Endothelial cell of umbilical vein (primary cell): Measurements from ENCODE around the gene FER. TPM values are rescaled to one million over a fixed set of nuclear protein-coding genes. Genes with fewer than 3 reads are reported as not detected.

Experiments used
- BruUV-seq: library from RNA; stranded (reverse); fragments of 400-500 nt; replicated peaks from 2 replicates; lab custom pipeline; 2021; lab: Mats Ljungman, UMichigan
- CTCF ChIA-PET: fragments of 300-600, 350-600 bp; sonication (Branson Sonifier 250); formaldehyde crosslinking; loops from one replicate; lab custom pipeline; 2021; ENCODE audit warnings: antibody characterized with exemption, inconsistent platforms; lab: Charles Lee
- POLR2A ChIA-PET: fragments of 300-600, 350-600 bp; sonication (Branson Sonifier 250); formaldehyde crosslinking; loops from one replicate; lab custom pipeline; 2021; ENCODE audit warnings: antibody characterized with exemption, inconsistent platforms; lab: Charles Lee
- DNase-seq: peaks from one replicate; pipeline ENCODE4 v3.0.0-alpha.2; 2011; ENCODE audit warnings: low read depth, low spot score
- FAIRE-seq: peaks from 2 replicates; lab custom pipeline; 2011; peaks lifted over from hg19 to GRCh38; lab: Jason Lieb, UNC
- H2AFZ ChIP-seq: 2 replicates; pipeline ENCODE4 v1.6.0; 2012; ENCODE audit warnings: low read depth, low read length, control low read depth, inconsistent platforms
- H3K27ac ChIP-seq: 2 replicates; pipeline ENCODE4 v1.5.1; 2011; ENCODE audit warnings: low read depth, mild to moderate bottlenecking, control low read depth, low read length, moderate library complexity; ENCODE audit not compliant: insufficient read depth
- H3K27me3 ChIP-seq, 2 experiments: 2 replicates each; pipeline versions ENCODE4 v1.6.0 to v1.6.1; 2011; ENCODE audit warnings: low read length in 2 of 2, mixed read lengths in 1 of 2; ENCODE audit not compliant: control insufficient read depth in 2 of 2, insufficient read depth in 2 of 2
- H3K36me3 ChIP-seq, 2 experiments: 2 replicates in 1 of 2; 3 replicates in 1 of 2; pipeline ENCODE4 v1.5.1; 2011; ENCODE audit warnings: low read length in 2 of 2, mild to moderate bottlenecking in 1 of 2, moderate library complexity in 1 of 2; ENCODE audit not compliant: control insufficient read depth in 2 of 2, insufficient read depth in 2 of 2; ENCODE audit errors: extremely low read depth in 1 of 2
- H3K4me1 ChIP-seq: 3 replicates; pipeline ENCODE4 v1.5.1; 2011; ENCODE audit warnings: mild to moderate bottlenecking, low read length; ENCODE audit not compliant: control insufficient read depth, insufficient read depth; ENCODE audit errors: extremely low read depth
- H3K4me2 ChIP-seq: 2 replicates; pipeline ENCODE4 v1.6.1; 2011; ENCODE audit warnings: low read length, control low read depth, mixed read lengths; ENCODE audit not compliant: insufficient read depth
- H3K4me3 ChIP-seq, 3 experiments: fragments of 200-600 bp in 1 of 3; sonication (generic), shearing (Covaris generic) in 1 of 3; replicated peaks in 1 of 3; 2 replicates each; pipeline ENCODE4 v1.5.1; 2011 to 2016; ENCODE audit warnings: control low read depth in 3 of 3, low read length in 3 of 3, mild to moderate bottlenecking in 2 of 3, inconsistent platforms in 1 of 3, low read depth in 1 of 3, moderate library complexity in 1 of 3; ENCODE audit not compliant: insufficient read depth in 1 of 3
- H3K79me2 ChIP-seq: 2 replicates; pipeline ENCODE4 v1.6.0; 2012; ENCODE audit warnings: low read length, inconsistent platforms; ENCODE audit not compliant: control insufficient read depth, insufficient read depth
- H3K9ac ChIP-seq: replicated peaks from 2 replicates; pipeline ENCODE3; 2011; ENCODE audit warnings: low read length, control low read depth; ENCODE audit not compliant: insufficient read depth; ENCODE audit errors: extremely low read depth
- H3K9me1 ChIP-seq: replicated peaks from 3 replicates; pipeline ENCODE4 v1.6.0; 2011; ENCODE audit warnings: mild to moderate bottlenecking, low read length; ENCODE audit not compliant: control insufficient read depth, insufficient read depth; ENCODE audit errors: extremely low read depth
- H3K9me3 ChIP-seq: replicated peaks from 2 replicates; pipeline ENCODE4 v1.5.1; 2012; ENCODE audit warnings: low read length, inconsistent platforms; ENCODE audit not compliant: control insufficient read depth, insufficient read depth
- H4K20me1 ChIP-seq: replicated peaks from 2 replicates; pipeline ENCODE3; 2011; ENCODE audit warnings: mild to moderate bottlenecking, low read length; ENCODE audit not compliant: control insufficient read depth, insufficient read depth; ENCODE audit errors: extremely low read depth
- EZH2 ChIP-seq: IDR thresholded peaks from 2 replicates; pipeline ENCODE4 v1.6.1; 2012; ENCODE audit warnings: borderline replicate concordance, low read depth, mild to moderate bottlenecking, moderate library complexity, low read length, inconsistent platforms; ENCODE audit not compliant: severe bottlenecking
- FOS ChIP-seq: IDR thresholded peaks from 2 replicates; pipeline ENCODE4 v1.6.1; 2011; ENCODE audit warnings: mild to moderate bottlenecking, low read length, moderate library complexity, borderline replicate concordance; ENCODE audit not compliant: insufficient read depth
- GATA2 ChIP-seq: IDR thresholded peaks from 2 replicates; pipeline ENCODE4 v1.7.0; 2011; ENCODE audit warnings: low read depth, mild to moderate bottlenecking, moderate library complexity, mixed read lengths, low read length; ENCODE audit not compliant: insufficient read length, insufficient read depth
- JUN ChIP-seq: IDR thresholded peaks from 2 replicates; pipeline ENCODE4 v1.6.1; 2011; ENCODE audit warnings: borderline replicate concordance, low read depth; ENCODE audit not compliant: insufficient read length, insufficient read depth
- MAX ChIP-seq: IDR thresholded peaks from 2 replicates; pipeline ENCODE4 v1.6.1; 2011; ENCODE audit not compliant: insufficient read depth, insufficient read length
- MYC ChIP-seq: IDR thresholded peaks from one replicate; pipeline ENCODE4 v1.6.1; 2011; ENCODE audit warnings: mild to moderate bottlenecking, low read depth, low read length
- POLR2A ChIP-seq: IDR thresholded peaks from 2 replicates; pipeline ENCODE4 v1.6.1; 2012; ENCODE audit warnings: low read depth, mild to moderate bottlenecking, control low read depth, low read length
- POLR2AphosphoS5 ChIP-seq: IDR thresholded peaks from 2 replicates; pipeline ENCODE4 v1.6.1; 2012; ENCODE audit warnings: low read depth, mild to moderate bottlenecking, control low read depth, low read length, moderate library complexity; ENCODE audit not compliant: insufficient read depth
- dilution Hi-C: fragments of 300-500 bp; cut with MboI; formaldehyde crosslinking; loops from one replicate; pipeline ENCODE4 v1.15.0; 2019; ENCODE audit warnings: low sequenced_read_pairs; ENCODE audit not compliant: extremely low pct_ligation_motif_present
- intact Hi-C: fragments of 100-400 bp; cut with micrococcal nuclease; formaldehyde crosslinking; loops from one replicate; pipeline ENCODE4 v1.10.0; 2022
- polyA plus RNA-seq, 4 experiments: library from polyadenylated mRNA; depleted of rRNA in 3 of 4; stranded (reverse) in 3 of 4; unstranded in 1 of 4; fragments of >200 nt; gene quantifications; 2 replicates each; pipeline versions ENCODE4 v1.2.1 to v1.2.3, GENCODE V29; 2011 to 2012; ENCODE audit warnings: missing spikeins in 1 of 4
- total RNA-seq: library from RNA; stranded (reverse); gene quantifications from 2 replicates; pipeline ENCODE4 v1.2.3, GENCODE V29; 2021
- TF ChIP-seq, protein P1 (sequence below), 2 donors: IDR thresholded peaks; 1 replicate in 1 of 2; 2 replicates in 1 of 2; pipeline ENCODE4 v1.5.1; 2011; ENCODE audit warnings: low read length in 2 of 2, mild to moderate bottlenecking in 2 of 2, moderate library complexity in 2 of 2, control low read depth in 1 of 2, inconsistent platforms in 1 of 2, low read depth in 1 of 2; ENCODE audit not compliant: insufficient read depth in 1 of 2; ENCODE audit errors: extremely low read depth in 1 of 2

FER gene
- total and polyA plus RNA-seq, 2 donors (not counting 3 experiments of a cell fraction or from before 2014, with no cell fraction given), result 2.3 to 27.5 TPM

DNA sequence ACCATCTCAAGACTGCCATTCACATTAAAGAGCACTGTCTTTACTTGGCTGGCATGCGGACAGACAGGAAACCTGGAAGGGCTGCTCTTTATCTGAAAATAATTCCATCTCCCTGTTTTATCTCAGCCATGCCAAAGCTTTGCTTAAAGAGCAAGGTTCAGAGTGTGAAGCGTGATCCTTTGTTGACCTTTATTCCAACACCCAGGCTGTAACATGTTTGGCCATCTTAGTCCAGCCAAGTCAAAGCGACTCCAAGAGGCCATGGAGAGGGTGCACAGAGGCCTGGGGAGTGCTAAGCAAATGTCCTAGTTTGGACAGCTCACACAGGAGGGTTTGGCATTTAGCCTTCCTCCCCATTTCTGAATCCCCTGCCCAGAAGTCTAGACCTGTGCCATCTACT is 467.3 kb downstream of the FER start:
- Histone ChIP-seq H3K27me3 (no peaks in the 10 kb centered on the region), H4K20me1 (no peaks in the 10 kb centered on the region), H2AFZ (no peak overlapping the region), H3K36me3 (no peaks in the 10 kb centered on the region), H3K4me2 (no peak overlapping the region), H3K4me1 (no peaks in the 10 kb centered on the region), H3K4me3 (no peak overlapping the region), H3K9ac (no peak overlapping the region), H3K27ac (no peak overlapping the region), H3K79me2 (no peaks in the 10 kb centered on the region), H3K9me1 (no peaks in the 10 kb centered on the region), H3K9me3 (no peaks in the 10 kb centered on the region)
- ChIA-PET CTCF (no interaction called here), POLR2A (no interaction called here)
- no peak for DNase-seq
- intact Hi-C loops, result no loop called here
- dilution Hi-C loops, result no loop called here
- TF ChIP-seq JUN (no peak), EZH2 (no peak), GATA2 (no peak), MYC (no peak), POLR2AphosphoS5 (no peak), POLR2A (no peak), MAX (no peak), FOS (no peak)
- TF ChIP-seq, protein P1, sequence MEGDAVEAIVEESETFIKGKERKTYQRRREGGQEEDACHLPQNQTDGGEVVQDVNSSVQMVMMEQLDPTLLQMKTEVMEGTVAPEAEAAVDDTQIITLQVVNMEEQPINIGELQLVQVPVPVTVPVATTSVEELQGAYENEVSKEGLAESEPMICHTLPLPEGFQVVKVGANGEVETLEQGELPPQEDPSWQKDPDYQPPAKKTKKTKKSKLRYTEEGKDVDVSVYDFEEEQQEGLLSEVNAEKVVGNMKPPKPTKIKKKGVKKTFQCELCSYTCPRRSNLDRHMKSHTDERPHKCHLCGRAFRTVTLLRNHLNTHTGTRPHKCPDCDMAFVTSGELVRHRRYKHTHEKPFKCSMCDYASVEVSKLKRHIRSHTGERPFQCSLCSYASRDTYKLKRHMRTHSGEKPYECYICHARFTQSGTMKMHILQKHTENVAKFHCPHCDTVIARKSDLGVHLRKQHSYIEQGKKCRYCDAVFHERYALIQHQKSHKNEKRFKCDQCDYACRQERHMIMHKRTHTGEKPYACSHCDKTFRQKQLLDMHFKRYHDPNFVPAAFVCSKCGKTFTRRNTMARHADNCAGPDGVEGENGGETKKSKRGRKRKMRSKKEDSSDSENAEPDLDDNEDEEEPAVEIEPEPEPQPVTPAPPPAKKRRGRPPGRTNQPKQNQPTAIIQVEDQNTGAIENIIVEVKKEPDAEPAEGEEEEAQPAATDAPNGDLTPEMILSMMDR (IDR thresholded peaks at IDR 0.05; ENCODE audit: extremely low read depth in 1 of 2, insufficient read depth in 1 of 2, low read depth in 1 of 2, low read length in 2 of 2), result no peak
- FAIRE-seq, result no peak
- no TSS peak for BruUV-seq
